ENCODE data around the gene STARD5. TPM values are rescaled to one million over a fixed set of nuclear protein-coding genes. Genes with fewer than 3 reads are reported as not detected.

Gene STARD5
- total RNA-seq, 5 donors from 2014 or later (not counting 1 experiment from before 2014, with no cell fraction given) = 5.8 to 8.5 (median 7.3) TPM

GRCh38 chr15:81284256-81285031, 39.5 kb downstream of the STARD5 start:
- Histone ChIP-seq H3K4me3 (ENCODE audit: control insufficient read depth in 1 of 2, extremely low read depth in 1 of 2, low read length in 1 of 2) (no peak overlapping the region), H3K9me3 (no peaks in the 10 kb centered on the region), H3K4me1 (ENCODE audit: control insufficient read depth in 1 of 2, extremely low read depth in 1 of 2, insufficient read depth in 2 of 2, low read length in 2 of 2) (peaks cover 65 to 82% of the 10 kb centered on the region in 2 experiments), H3K36me3 (ENCODE audit: control insufficient read depth in 2 of 2, extremely low read depth in 1 of 2, insufficient read depth in 1 of 2, low read length in 1 of 2) (no peaks in the 10 kb centered on the region), H3K27ac (ENCODE audit: low read length) (peak overlapping the region; percentile 86), H3K27me3 (replicated peaks in 1 of 2; ENCODE audit: control insufficient read depth in 2 of 2, extremely low read depth in 1 of 2, insufficient read depth in 2 of 2, low read length in 1 of 2) (no peaks in the 10 kb centered on the region)
- WGBS (ENCODE audit: insufficient coverage) = 83% methylated on average over 4 of the region's 5 CpGs
- ChIA-PET POLR2A (no interaction called here), CTCF (interaction anchor here (0.7 to 1.8 kb wide), 3 partner anchors 12 to 109 kb away, joined by 3 to 5 read pairs (median 4); no protein-coding TSS in a partner anchor)
- H3K27me3 Mint-ChIP-seq = no peaks in the 10 kb centered on the region
- no peaks in the 10 kb centered on the region for H3K36me3 Mint-ChIP-seq
- H3K9me3 Mint-ChIP-seq = no peaks in the 10 kb centered on the region
- peak overlapping the region; percentile 97 to 98 for H3K27ac Mint-ChIP-seq
- peaks cover 82 to 89% (median 84%) of the 10 kb centered on the region in 3 donors for H3K4me1 Mint-ChIP-seq
- ATAC-seq (replicated peaks in 1 of 4) (no peak), DNase-seq (no peak)
- H3K4me3 Mint-ChIP-seq = peak overlapping the region in 2 of 3 donors; percentile 25 to 72

- POLR2A ChIA-PET = interaction anchor here in 1 of 2 donors (0.9 to 1.2 kb wide), 2 partner anchors 26 to 52 kb away, joined by 3 read pairs; no protein-coding TSS in a partner anchor
Measured at GRCh38 chr15:81282911-81283310, 41.0 kb downstream of the STARD5 start.

GRCh38 chr15:81282606-81282895, 41.4 kb downstream of the STARD5 start:
- H3K27me3 Mint-ChIP-seq = no peaks in the 10 kb centered on the region
- peak overlapping the region in 1 of 2 donors; percentile 30 for H3K27ac Mint-ChIP-seq
- H3K27me3 ChIP-seq (replicated peaks in 1 of 2; ENCODE audit: control insufficient read depth in 2 of 2, extremely low read depth in 1 of 2, insufficient read depth in 2 of 2, low read length in 1 of 2) = no peaks in the 10 kb centered on the region
- H3K4me1 ChIP-seq (ENCODE audit: control insufficient read depth in 1 of 2, extremely low read depth in 1 of 2, insufficient read depth in 2 of 2, low read length in 2 of 2) = peaks cover 50 to 73% of the 10 kb centered on the region in 2 experiments
- no peaks in the 10 kb centered on the region for H3K9me3 ChIP-seq
- no peak overlapping the region for H3K4me3 ChIP-seq (ENCODE audit: control insufficient read depth in 1 of 2, extremely low read depth in 1 of 2, low read length in 1 of 2)
- no peaks in the 10 kb centered on the region for H3K36me3 ChIP-seq (ENCODE audit: control insufficient read depth in 2 of 2, extremely low read depth in 1 of 2, insufficient read depth in 1 of 2, low read length in 1 of 2)
- CTCF ChIA-PET = interaction anchor here (0.8 to 1.8 kb wide), 3 partner anchors 8 to 25 kb away, joined by 3 to 7 read pairs (median 5); no protein-coding TSS in a partner anchor
- POLR2A ChIA-PET = interaction anchor here in 1 of 2 donors (1.2 kb wide), 1 partner anchor 27 kb away, joined by 3 read pairs; no protein-coding TSS in a partner anchor
- H3K27ac ChIP-seq (ENCODE audit: low read length) = no peak overlapping the region
- peaks cover 0 to 3% (median 0%) of the 10 kb centered on the region in 3 donors for H3K9me3 Mint-ChIP-seq
- WGBS (ENCODE audit: insufficient coverage) = 99% methylated on average over 15 of the region's 18 CpGs
- ATAC-seq (replicated peaks in 1 of 4) (no peak), DNase-seq (no peak)
- H3K36me3 Mint-ChIP-seq = no peaks in the 10 kb centered on the region
- H3K4me3 Mint-ChIP-seq = no peak overlapping the region
- peaks cover 80 to 82% (median 80%) of the 10 kb centered on the region in 3 donors for H3K4me1 Mint-ChIP-seq

More at GRCh38 chr15:81282911-81283310, 41.0 kb downstream of the STARD5 start:
- Mint-ChIP-seq H3K36me3 (no peaks in the 10 kb centered on the region), H3K4me1 (peaks cover 82 to 85% (median 82%) of the 10 kb centered on the region in 3 donors), H3K4me3 (no peak overlapping the region), H3K27me3 (no peaks in the 10 kb centered on the region), H3K27ac (peak overlapping the region in 1 of 2 donors; percentile 30), H3K9me3 (peaks cover 0 to 2% (median 0%) of the 10 kb centered on the region in 3 donors)
- Histone ChIP-seq H3K9me3 (no peaks in the 10 kb centered on the region), H3K27me3 (replicated peaks in 1 of 2; ENCODE audit: control insufficient read depth in 2 of 2, extremely low read depth in 1 of 2, insufficient read depth in 2 of 2, low read length in 1 of 2) (no peaks in the 10 kb centered on the region), H3K36me3 (ENCODE audit: control insufficient read depth in 2 of 2, extremely low read depth in 1 of 2, insufficient read depth in 1 of 2, low read length in 1 of 2) (no peaks in the 10 kb centered on the region), H3K27ac (ENCODE audit: low read length) (no peak overlapping the region), H3K4me3 (ENCODE audit: control insufficient read depth in 1 of 2, extremely low read depth in 1 of 2, low read length in 1 of 2) (no peak overlapping the region), H3K4me1 (ENCODE audit: control insufficient read depth in 1 of 2, extremely low read depth in 1 of 2, insufficient read depth in 2 of 2, low read length in 2 of 2) (peaks cover 53 to 76% of the 10 kb centered on the region in 2 experiments)
- 100% methylated on average over 5 of the region's 5 CpGs for WGBS (ENCODE audit: insufficient coverage)
- DNase-seq (no peak), ATAC-seq (replicated peaks in 1 of 4) (no peak)
- CTCF ChIA-PET = interaction anchor here (0.5 to 1.8 kb wide), 4 partner anchors 12 to 1789 kb away, joined by 3 to 5 read pairs (median 4); partner anchors contain the start of gene MEX3B (in 1 of the 2)

GRCh38 chr15:81281766-81282605, 42.0 kb downstream of the STARD5 start:
- H3K27ac Mint-ChIP-seq = peak overlapping the region in 1 of 2 donors; percentile 83
- H3K4me3 Mint-ChIP-seq = peak overlapping the region in 1 of 3 donors; percentile 57
- H3K27me3 Mint-ChIP-seq = no peaks in the 10 kb centered on the region
- H3K27me3 ChIP-seq (replicated peaks in 1 of 2; ENCODE audit: control insufficient read depth in 2 of 2, extremely low read depth in 1 of 2, insufficient read depth in 2 of 2, low read length in 1 of 2) = no peaks in the 10 kb centered on the region
- ATAC-seq (replicated peaks in 1 of 4) (no peak), DNase-seq (no peak)
- H3K27ac ChIP-seq (ENCODE audit: low read length) = no peak overlapping the region
- ChIA-PET CTCF (interaction anchor here (0.8 to 1.8 kb wide), 2 partner anchors 9 to 26 kb away, joined by 3 to 7 read pairs; no protein-coding TSS in a partner anchor), POLR2A (interaction anchor here in 1 of 2 donors (1.2 kb wide), 1 partner anchor 27 kb away, joined by 3 read pairs; no protein-coding TSS in a partner anchor)
- H3K4me3 ChIP-seq (ENCODE audit: control insufficient read depth in 1 of 2, extremely low read depth in 1 of 2, low read length in 1 of 2) = no peak overlapping the region
- over 99% methylated on average over 10 of the region's 12 CpGs for WGBS (ENCODE audit: insufficient coverage)
- peaks cover 2% of the 10 kb centered on the region for H3K36me3 Mint-ChIP-seq
- H3K9me3 Mint-ChIP-seq = peaks cover 2 to 6% (median 2%) of the 10 kb centered on the region in 3 donors
- no peaks in the 10 kb centered on the region for H3K36me3 ChIP-seq (ENCODE audit: control insufficient read depth in 2 of 2, extremely low read depth in 1 of 2, insufficient read depth in 1 of 2, low read length in 1 of 2)
- peaks cover 76 to 77% (median 77%) of the 10 kb centered on the region in 3 donors for H3K4me1 Mint-ChIP-seq
- H3K4me1 ChIP-seq (ENCODE audit: control insufficient read depth in 1 of 2, extremely low read depth in 1 of 2, insufficient read depth in 2 of 2, low read length in 2 of 2) = peaks cover 44 to 67% of the 10 kb centered on the region in 2 experiments
- H3K9me3 ChIP-seq = no peaks in the 10 kb centered on the region

DNA sequence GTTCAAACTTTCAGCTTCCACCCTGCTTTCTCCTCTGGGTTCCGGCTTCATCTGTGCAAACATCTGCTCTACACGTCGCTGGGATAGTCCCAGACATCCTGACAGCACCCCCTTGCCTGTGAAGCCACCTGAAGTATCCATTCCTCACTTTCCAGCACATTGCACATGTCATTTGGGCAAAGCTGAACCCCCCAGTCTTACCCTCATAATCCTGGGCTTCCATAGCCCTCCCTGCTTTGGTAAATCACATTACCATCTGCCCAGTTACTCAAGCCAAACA, 42.5 kb downstream of the STARD5 start:
- H3K4me1 Mint-ChIP-seq = peaks cover 75 to 77% (median 76%) of the 10 kb centered on the region in 3 donors
- POLR2A ChIA-PET = interaction anchor here in 1 of 2 donors (1.1 kb wide), 1 partner anchor 12 kb away, joined by 4 read pairs; no protein-coding TSS in a partner anchor

More for the DNA sequence above, 42.5 kb downstream of the STARD5 start:
- peak in 1 of 4 experiments; percentile 28 for ATAC-seq (replicated peaks in 1 of 4)
- peak overlapping the region in 1 of 3 donors; percentile 57 for H3K4me3 Mint-ChIP-seq
- H3K27me3 Mint-ChIP-seq = no peaks in the 10 kb centered on the region
- H3K4me3 ChIP-seq (ENCODE audit: control insufficient read depth in 1 of 2, extremely low read depth in 1 of 2, low read length in 1 of 2) = no peak overlapping the region
- 87% methylated on average over 3 of the region's 3 CpGs for WGBS (ENCODE audit: insufficient coverage)
- no peak overlapping the region for H3K27ac ChIP-seq (ENCODE audit: low read length)
- peak overlapping the region; percentile 4 to 83 for H3K27ac Mint-ChIP-seq
- H3K9me3 Mint-ChIP-seq = peaks cover 3 to 7% (median 7%) of the 10 kb centered on the region in 3 donors
- CTCF ChIA-PET = interaction anchor here in 1 of 2 donors (1.8 kb wide), 1 partner anchor 9 kb away, joined by 7 read pairs; no protein-coding TSS in a partner anchor
- peaks cover 45 to 61% of the 10 kb centered on the region in 2 experiments for H3K4me1 ChIP-seq (ENCODE audit: control insufficient read depth in 1 of 2, extremely low read depth in 1 of 2, insufficient read depth in 2 of 2, low read length in 2 of 2)
- no peaks in the 10 kb centered on the region for H3K9me3 ChIP-seq
- no peaks in the 10 kb centered on the region for H3K36me3 ChIP-seq (ENCODE audit: control insufficient read depth in 2 of 2, extremely low read depth in 1 of 2, insufficient read depth in 1 of 2, low read length in 1 of 2)
- DNase-seq = no peak
- H3K36me3 Mint-ChIP-seq = peaks cover 6% of the 10 kb centered on the region
- H3K27me3 ChIP-seq (replicated peaks in 1 of 2; ENCODE audit: control insufficient read depth in 2 of 2, extremely low read depth in 1 of 2, insufficient read depth in 2 of 2, low read length in 1 of 2) = no peaks in the 10 kb centered on the region

Data from T-cell (primary cell).